ENCODE results near the gene WDR83.
"Not testable (repeated sequence)": the region's sequence is repeated elsewhere in the genome, so short reads cannot be mapped to it uniquely, and the experiment has no call there.

Gene WDR83

DNA sequence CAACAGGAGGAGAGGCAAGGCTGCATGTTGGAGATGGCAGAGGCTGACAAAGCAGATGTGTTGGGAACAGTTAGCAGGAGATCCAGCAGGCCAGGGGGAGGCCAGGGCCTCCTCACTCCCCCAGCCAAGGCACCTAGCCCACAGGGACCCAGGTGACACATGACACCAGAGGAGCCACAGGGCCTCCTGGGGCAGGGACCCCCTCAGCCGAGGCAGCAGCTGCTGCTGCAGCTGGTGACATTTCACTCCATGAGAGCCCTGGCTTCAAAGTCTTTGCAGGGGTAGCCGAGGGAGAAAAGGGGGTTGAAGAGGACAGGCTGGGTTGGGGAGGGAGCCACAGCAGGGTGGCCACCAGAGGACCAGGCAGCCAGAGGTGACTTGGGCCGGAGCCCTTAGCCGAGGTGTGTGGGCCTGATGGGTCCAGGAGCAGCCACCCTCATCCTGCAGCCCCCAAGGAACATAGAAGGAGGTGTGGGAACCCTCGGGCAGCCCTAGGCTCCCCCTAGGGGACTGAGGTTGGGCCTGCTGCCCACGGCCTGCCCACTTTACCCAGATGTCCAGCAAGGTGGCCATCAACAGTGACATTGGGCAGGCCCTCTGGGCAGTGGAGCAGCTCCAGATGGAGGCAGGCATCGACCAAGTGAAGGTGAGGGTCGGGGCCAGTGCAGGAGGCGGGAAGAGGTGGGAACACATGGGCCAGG is 21.0 kb downstream of the WDR83 start, which contains the start of gene GNG14:
GNG14 (plus strand) TSS at position 503 of the 701 bp plus-strand sequence; CDS start at position 554, 51 bp downstream.
- no peak for DNase-seq (ENCODE audit: low read depth)

- no peak for DNase-seq (ENCODE audit: low read depth)
These were observed 22.4 kb downstream of the WDR83 start for GRCh38 chr19:12689012-12689411.

DNA sequence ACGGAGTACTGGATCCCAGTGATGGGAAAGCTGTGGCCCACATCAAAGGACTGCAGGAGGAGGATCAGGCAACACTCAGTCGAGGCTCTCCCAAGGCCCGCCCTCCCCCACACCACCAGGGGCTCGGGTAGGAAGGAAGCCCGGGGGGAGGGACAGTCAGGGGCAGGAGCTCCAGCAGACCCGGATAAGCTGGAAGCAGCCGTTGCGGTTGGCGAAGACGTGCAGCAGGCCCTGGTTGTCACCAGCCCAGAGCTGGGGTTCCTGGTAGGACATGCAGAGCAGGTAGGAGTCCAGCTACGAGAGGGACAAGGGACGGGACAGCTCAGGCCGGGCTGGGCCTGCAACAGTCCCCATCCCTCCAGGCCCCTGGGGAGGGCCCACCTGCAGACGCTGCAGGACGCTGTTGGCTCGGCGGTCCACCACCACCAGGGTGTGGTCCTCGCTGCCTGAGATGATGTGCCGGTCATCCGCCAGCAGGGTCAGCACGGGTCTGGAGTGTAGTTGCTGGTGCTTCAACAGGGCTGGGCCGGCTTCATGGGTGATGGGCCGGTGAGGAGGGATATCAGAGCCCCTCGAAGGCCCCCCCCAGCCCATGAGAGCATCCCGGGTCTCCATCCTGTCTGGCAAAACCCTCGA is 23.1 kb downstream of the WDR83 start:
- no peak for DNase-seq (ENCODE audit: low read depth)

- no peak for DNase-seq (ENCODE audit: low read depth)
These were observed 26.4 kb downstream of the WDR83 start for GRCh38 chr19:12692960-12693359.

DNA sequence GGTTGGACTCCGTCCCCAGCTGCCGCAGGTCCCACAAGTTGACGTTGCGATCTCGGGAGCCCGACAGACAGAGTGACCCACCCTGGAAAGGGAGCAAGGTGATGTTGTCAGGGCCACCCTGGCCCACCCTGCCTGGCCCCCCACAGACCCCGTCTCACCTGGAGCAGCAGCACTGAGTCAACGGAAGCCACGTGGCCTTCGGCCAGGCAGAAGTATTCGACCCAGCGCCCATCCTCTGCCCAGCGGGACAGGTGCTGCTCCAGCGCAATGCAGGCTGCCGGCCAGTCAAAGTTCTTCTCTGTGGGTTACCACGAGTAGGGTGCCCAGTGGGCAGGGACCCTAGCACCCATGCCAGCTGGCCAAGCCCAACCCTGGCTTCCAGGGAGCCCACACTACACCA is 28.0 kb downstream of the WDR83 start:
- no peak for DNase-seq (ENCODE audit: low read depth)

DNA sequence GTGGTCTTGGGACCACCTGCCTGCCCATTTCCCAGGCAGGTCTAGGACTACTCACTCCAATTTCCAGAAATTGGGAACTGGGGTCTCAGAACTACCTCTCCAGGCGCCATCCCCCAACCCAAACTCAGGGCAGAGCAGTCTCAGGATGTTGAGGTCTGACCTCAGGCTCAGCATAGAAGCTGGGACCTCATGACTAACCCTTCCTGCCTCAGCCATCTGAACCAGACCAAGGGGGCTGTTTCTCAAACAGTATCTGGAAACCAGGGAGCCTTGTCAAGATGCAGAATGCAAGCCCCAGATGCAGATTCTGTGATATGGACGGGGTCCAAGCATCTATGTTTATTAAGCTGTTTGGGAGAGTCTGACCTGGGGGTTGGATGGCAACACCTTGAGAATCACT is 28.5 kb downstream of the WDR83 start:
- no peak for DNase-seq (ENCODE audit: low read depth)

GRCh38 chr19:12695514-12695913 is 28.9 kb downstream of the WDR83 start:
- no peak for DNase-seq (ENCODE audit: low read depth)

DNA sequence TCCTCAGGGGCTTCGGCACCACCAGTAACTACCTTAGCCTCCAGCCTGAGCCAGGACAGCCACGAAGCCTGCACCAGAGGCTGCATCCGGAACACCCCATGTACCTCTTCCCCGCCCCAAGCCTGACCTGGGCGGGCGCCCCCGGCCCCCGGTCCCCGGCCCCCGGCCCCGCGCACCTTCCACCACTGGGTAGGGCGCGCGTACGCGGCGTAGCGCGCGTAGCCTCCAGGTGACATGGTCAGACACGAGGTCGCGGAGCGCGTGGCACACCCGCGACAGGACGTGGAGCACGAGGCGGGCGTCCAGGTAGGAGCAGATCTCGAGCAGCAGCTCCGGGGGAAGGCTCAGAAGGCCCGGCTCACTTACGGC is 29.4 kb downstream of the WDR83 start:
- DNase-seq (ENCODE audit: low read depth) = no peak

GRCh38 chr19:12696366-12697335 is 30.0 kb downstream of the WDR83 start, which contains the start of gene FBXW9:
Gene FBXW9, minus strand, starts transcription at chr19:12696631. Its CDS starts 50 bp downstream, at chr19:12696581.
- DNase-seq (ENCODE audit: low read depth) = peak; percentile 98

- not testable (repeated sequence) for DNase-seq (ENCODE audit: low read depth)
These were observed 30.8 kb downstream of the WDR83 start for GRCh38 chr19:12697425-12697824.

DNA sequence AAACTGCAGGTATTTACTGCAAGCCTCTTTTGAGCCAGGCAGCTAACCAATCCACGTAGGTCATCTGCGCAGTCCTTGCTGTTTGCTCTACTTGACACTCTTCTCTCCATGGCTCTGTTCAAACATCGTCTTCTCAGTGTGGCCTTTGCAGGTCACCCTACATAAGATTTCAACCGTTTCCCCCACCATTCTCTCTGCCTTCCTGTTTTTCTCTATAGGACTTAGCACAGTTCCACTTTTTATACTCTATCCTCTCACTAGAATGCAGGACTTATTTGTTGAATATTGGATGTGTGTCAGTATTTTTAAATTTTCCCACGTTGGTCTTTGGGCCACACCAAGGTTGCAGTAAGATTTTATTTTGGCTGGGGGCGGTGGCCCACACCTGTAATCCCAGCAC is 31.5 kb downstream of the WDR83 start:
- no peak for DNase-seq (ENCODE audit: low read depth)

DNA sequence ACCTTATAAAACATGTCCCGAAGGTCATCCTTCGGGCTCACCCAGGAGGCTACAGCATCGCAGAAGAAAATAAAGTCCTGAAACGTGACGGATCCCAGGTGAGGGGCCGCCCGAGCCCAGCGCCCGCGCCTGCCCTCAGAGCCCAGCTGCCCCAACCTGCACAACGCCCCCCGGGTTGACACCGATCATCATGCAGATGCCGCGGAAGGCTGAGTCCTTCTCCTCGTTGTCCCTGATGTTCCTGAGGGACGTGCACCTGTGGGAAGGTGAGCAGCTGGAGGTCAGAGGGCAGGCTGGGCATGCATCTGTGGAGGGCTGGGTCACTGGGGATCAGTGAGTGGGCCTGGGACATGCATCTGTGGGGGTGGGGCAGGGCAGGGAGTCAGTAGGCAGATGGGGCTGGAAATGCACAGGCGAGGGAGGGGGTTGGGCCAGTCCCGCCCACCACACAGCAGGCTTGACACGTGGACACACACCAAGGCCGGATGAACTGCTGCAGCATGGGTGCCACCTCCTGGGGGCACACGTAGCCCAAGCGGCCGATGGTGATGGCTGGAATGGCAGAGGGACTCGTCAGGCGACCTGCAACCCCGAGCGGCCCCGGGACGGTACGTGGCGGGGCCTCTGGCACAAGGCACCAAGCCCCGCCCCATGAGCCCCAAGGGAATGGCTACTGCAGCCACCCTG is 35.1 kb downstream of the WDR83 start:
- DNase-seq (ENCODE audit: low read depth) = no peak

DNA sequence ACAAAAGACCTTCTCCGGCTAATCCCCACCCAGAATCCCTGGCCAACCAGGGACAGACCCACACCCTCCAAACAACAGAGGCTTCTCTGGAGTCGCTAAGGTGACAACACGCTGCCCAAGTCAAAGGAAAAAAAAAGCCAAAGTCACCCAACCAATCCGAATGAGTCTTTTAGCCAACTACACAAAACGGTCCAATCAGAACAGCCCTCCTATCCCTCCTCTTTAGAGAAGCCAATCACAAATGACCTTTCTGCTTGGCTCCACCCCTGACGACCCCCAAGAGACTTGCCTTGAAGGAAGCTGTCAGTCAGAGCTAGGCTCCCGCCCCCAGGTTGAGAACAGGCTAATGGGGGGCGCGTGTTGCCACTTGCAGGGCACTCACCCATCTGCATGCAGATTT is 36.4 kb downstream of the WDR83 start:
- DNase-seq (ENCODE audit: low read depth) = no peak

- no peak for DNase-seq (ENCODE audit: low read depth)
These were observed 38.6 kb downstream of the WDR83 start for GRCh38 chr19:12705169-12705568.

DNA sequence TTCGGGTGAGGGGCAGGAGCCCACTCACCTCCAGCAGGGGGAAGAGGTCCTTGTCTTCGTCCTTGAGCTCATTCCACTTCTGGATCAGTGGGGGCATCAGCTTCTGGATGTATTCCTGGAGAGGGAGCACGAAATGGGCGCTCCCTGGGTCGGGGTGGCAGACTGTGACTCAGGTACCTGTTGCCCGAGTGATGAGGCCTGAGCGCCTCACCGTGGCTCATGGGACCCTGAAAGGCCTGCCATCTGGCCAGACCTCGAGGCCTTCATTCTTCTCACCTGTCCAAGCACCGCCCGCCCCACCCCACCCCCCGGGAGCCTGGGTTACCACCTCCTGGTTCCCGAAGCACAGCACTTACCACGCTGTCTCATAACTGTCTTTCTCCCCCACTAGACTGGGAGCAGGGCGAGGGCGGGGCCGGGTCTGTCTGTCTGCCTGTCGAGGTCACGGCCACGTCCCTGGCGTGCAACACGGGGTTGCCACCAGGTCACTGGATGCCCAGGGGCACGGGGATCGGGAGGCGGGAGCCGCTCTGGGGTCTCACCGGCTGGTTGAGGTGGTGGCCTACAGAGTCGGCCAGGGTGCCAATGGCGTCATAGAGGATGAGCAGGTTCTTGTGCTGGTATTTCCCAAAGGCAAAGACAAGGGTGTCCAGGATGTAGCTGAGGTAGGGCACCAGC is 39.2 kb downstream of the WDR83 start:
- no peak for DNase-seq (ENCODE audit: low read depth)

- DNase-seq (ENCODE audit: low read depth) = no peak
These were observed 39.7 kb downstream of the WDR83 start for GRCh38 chr19:12706332-12706718.

GRCh38 chr19:12708641-12709040 is 42.0 kb downstream of the WDR83 start:
- DNase-seq (ENCODE audit: low read depth) = no peak

DNA sequence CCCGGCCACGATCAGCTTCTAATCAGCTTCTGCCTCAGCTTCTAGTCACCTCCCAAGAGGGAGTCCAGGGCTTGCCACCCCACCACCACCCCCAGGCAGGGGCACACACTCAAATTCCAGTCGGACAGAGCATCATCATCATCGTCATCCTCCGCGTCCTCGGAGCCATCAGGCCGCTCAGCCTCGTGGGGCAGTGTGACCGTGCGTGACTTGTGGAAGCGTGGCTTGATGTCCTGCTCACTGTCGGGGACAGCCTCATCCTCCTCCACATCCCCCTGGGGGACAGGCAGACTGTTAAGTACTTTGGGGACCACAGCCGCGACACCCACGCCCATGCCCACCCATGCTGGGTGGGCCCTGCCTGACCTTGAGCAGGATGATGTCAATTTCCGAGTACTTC is 44.6 kb downstream of the WDR83 start:
- DNase-seq (ENCODE audit: low read depth) = no peak

DNA sequence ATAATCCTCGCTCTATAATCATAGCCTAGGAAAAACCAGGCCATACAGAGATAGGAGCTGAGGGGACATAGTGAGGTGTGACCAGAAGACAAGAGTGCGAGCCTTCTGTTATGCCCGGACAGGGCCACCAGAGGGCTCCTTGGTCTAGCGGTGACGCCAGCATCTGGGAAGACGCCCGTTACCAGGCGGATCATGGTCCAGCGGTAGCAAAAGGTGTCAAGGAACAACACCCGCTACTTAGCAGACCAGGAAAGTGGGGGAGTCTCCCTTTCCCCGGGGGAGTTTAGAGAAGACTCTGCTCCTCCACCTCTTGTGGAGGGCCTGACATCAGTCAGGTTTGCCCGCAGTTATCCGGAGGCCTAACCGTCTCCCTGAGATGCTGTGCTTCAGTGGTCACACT is 45.5 kb downstream of the WDR83 start:
- not testable (repeated sequence) for DNase-seq (ENCODE audit: low read depth)

GRCh38 chr19:12713304-12713703 is 46.7 kb downstream of the WDR83 start:
- not testable (repeated sequence) for DNase-seq (ENCODE audit: low read depth)

DNA sequence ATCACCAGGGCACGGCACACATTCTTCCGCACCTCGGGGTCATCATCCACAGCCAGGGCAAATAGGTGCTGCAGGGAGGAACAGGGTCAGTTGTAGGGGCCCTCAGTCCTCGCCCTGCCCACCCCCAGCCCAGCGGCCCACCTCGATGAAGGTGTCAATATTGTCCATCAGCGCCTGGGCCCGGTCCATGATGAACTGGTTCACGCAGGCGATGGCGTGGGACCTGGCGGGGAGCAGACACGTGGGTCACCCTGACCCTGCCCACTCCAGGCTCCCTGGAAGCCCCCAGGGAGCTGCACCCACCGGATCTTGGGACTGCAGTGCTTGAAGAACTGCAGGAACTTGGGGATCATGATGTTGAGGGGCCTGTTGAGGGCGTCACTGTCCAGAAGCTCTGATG is 48.5 kb downstream of the WDR83 start:
- no peak for DNase-seq (ENCODE audit: low read depth)

Data from stimulated activated CD8-positive, alpha-beta memory T cell treated with anti-CD3 and anti-CD28 coated beads, Interleukin-4, amount 100 ng/mL, for 24 hours (primary cell).